ENCODE data around the gene NT5DC1. TPM values are rescaled to one million over a fixed set of nuclear protein-coding genes. Genes with fewer than 3 reads are reported as not detected.

The NT5DC1 gene
- total and polyA plus RNA-seq, 10 of the 15 experiments (the other 5 are each of a cell fraction or from before 2014, with no cell fraction given): 40.8 to 140 (median 66.8) TPM

DNA sequence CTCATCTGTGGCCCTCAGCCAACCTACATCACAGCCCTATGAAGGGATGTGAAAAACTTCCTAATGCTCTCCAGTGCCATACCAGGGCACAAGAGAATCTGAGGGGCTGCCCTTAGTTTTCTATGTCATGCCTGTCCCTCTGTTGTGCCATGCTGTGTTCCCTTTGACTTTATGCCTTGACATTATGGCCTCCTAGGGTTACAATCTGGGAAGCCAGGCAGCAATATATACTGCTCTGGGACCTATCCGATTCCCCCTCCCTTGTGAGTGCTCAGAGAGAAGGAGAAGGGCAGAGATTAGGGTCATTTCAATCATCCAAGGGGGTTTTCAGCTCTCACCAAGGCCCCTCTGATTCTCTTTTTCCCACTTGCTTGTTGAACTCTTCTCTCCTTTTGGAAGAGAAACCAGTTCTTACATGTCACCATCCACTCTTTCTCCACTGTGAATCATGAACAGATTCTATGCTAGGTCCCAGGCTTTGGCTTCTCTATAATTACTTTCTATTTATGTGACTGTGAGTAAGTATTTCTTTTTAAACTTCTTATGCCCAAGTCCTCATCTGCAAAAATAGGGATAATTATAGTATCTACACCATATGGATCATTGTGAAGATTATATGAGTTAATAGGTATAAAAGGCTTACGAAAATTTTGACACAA lies 25.8 kb upstream of the NT5DC1 start:
- Histone ChIP-seq H3K9me3 (replicated peaks; ENCODE audit: control insufficient read depth, insufficient read depth, low read length) (no peaks in the 10 kb centered on the region), H3K36me3 (ENCODE audit: control insufficient read depth in 2 of 2, insufficient read depth in 2 of 2, low read length in 1 of 2) (no peaks in the 10 kb centered on the region), H3K27me3 (replicated peaks in 1 of 2; ENCODE audit: control insufficient read depth in 2 of 2, insufficient read depth in 2 of 2, low read length in 1 of 2) (no peaks in the 10 kb centered on the region), H2AFZ (ENCODE audit: control insufficient read depth, low read depth, low read length) (no peak overlapping the region), H3K27ac (ENCODE audit: control insufficient read depth, insufficient read depth) (no peak overlapping the region), H3K9ac (ENCODE audit: control insufficient read depth, insufficient read depth, low read length) (no peak overlapping the region), H3K79me2 (ENCODE audit: control insufficient read depth, insufficient read depth, low read length) (no peaks in the 10 kb centered on the region), H4K20me1 (ENCODE audit: control insufficient read depth, insufficient read depth) (no peaks in the 10 kb centered on the region), H3K4me3 (no peak overlapping the region), H3K4me2 (ENCODE audit: control insufficient read depth, insufficient read depth) (no peak overlapping the region), H3K4me1 (ENCODE audit: control insufficient read depth, insufficient read depth, low read length) (no peaks in the 10 kb centered on the region)
- RAD21 ChIA-PET (ENCODE audit: unreplicated experiment): no interaction called here
- CTCF ChIA-PET: interaction anchor here (0.9 to 1.4 kb wide), 2 partner anchors 16 to 34 kb away, joined by 3 read pairs; no protein-coding TSS in a partner anchor
- in situ Hi-C loops (cut with MboI) (no loop called here), intact Hi-C loops (cut with micrococcal nuclease; ENCODE audit: unreplicated experiment) (no loop called here)
- POLR2A ChIA-PET: interaction anchor here (0.6 to 0.9 kb wide), 2 partner anchors 10 to 64 kb away, joined by 3 to 4 read pairs; no protein-coding TSS in a partner anchor
- DNase-seq (ENCODE audit: low read depth, low spot score): no peak
- whole genome bisulfite sequencing (ENCODE audit: insufficient coverage, insufficient replicate concordance, low lambda C conversion rate, missing lambda C conversion rate): 100% methylated on average over 2 of the region's 2 CpGs
- no peak for FAIRE-seq
- SMC1A ChIA-PET (ENCODE audit: uncharacterized antibody, unreplicated experiment): interaction anchor here (0.7 to 8.6 kb wide), 4 partner anchors 11 to 67 kb away, joined by 3 to 68 read pairs (median 4); partner anchors contain the start of gene FRK
- TF ChIP-seq SMAD1 (IDR thresholded peaks at IDR 0.05; ENCODE audit: low read depth, partially characterized antibody) (no peak), RELA (IDR thresholded peaks at IDR 0.05; ENCODE audit: borderline replicate concordance, partially characterized antibody) (no peak), SIN3A (IDR thresholded peaks at IDR 0.05; ENCODE audit: low read depth, low read length) (no peak)
- TF ChIP-seq, protein P1, sequence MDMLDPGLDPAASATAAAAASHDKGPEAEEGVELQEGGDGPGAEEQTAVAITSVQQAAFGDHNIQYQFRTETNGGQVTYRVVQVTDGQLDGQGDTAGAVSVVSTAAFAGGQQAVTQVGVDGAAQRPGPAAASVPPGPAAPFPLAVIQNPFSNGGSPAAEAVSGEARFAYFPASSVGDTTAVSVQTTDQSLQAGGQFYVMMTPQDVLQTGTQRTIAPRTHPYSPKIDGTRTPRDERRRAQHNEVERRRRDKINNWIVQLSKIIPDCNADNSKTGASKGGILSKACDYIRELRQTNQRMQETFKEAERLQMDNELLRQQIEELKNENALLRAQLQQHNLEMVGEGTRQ (IDR thresholded peaks at IDR 0.05; ENCODE audit: borderline replicate concordance, low read depth, low read length): no peak
- no TSS peak for BruUV-seq (replicated peaks)
- no peak for ATAC-seq

DNA sequence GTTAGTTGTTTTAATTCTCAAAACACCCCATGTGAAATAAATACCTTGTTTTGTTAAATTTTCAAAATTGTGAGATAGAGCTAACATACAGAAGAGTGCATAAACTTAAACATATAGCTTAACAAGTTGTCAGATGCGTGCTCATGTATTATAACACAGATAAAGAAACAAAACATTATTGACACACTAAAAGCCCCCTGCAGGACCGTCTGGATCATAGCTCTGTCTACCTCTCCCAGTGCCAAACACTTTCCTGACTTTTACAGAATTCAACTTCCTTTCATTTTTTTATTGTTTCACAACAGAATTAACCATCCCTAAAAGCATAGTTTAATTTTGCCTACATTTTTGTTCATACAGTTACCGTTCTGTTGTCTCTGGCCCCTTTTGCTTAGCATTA lies 22.1 kb upstream of the NT5DC1 start:
- BruUV-seq (replicated peaks): no TSS peak
- intact Hi-C loops (cut with micrococcal nuclease; ENCODE audit: unreplicated experiment) (no loop called here), in situ Hi-C loops (cut with MboI) (no loop called here)
- Histone ChIP-seq H3K4me1 (ENCODE audit: control insufficient read depth, insufficient read depth, low read length) (no peaks in the 10 kb centered on the region), H3K4me3 (no peak overlapping the region), H3K9ac (ENCODE audit: control insufficient read depth, insufficient read depth, low read length) (no peak overlapping the region), H3K9me3 (replicated peaks; ENCODE audit: control insufficient read depth, insufficient read depth, low read length) (no peaks in the 10 kb centered on the region), H2AFZ (ENCODE audit: control insufficient read depth, low read depth, low read length) (no peak overlapping the region), H3K27ac (ENCODE audit: control insufficient read depth, insufficient read depth) (no peak overlapping the region), H4K20me1 (ENCODE audit: control insufficient read depth, insufficient read depth) (no peaks in the 10 kb centered on the region), H3K27me3 (replicated peaks in 1 of 2; ENCODE audit: control insufficient read depth in 2 of 2, insufficient read depth in 2 of 2, low read length in 1 of 2) (no peaks in the 10 kb centered on the region), H3K36me3 (ENCODE audit: control insufficient read depth in 2 of 2, insufficient read depth in 2 of 2, low read length in 1 of 2) (no peaks in the 10 kb centered on the region), H3K4me2 (ENCODE audit: control insufficient read depth, insufficient read depth) (no peak overlapping the region), H3K79me2 (ENCODE audit: control insufficient read depth, insufficient read depth, low read length) (no peaks in the 10 kb centered on the region)
- ATAC-seq (no peak), DNase-seq (ENCODE audit: low read depth, low spot score) (no peak), FAIRE-seq (no peak)
- RAD21 ChIA-PET (ENCODE audit: unreplicated experiment): interaction anchor here (2.2 kb wide), 2 partner anchors 8 to 16 kb away, joined by 5 to 9 read pairs; no protein-coding TSS in a partner anchor
- POLR2A ChIA-PET: interaction anchor here (0.6 kb wide), 1 partner anchor 338 kb away, joined by 3 read pairs; no protein-coding TSS in a partner anchor
- CTCF ChIA-PET: interaction anchor here (1.0 to 2.3 kb wide), 5 partner anchors 9 to 67 kb away, joined by 3 to 10 read pairs (median 3); no protein-coding TSS in a partner anchor
- SMC1A ChIA-PET (ENCODE audit: uncharacterized antibody, unreplicated experiment): interaction anchor here (0.6 to 8.6 kb wide), 5 partner anchors 8 to 1733 kb away, joined by 3 to 68 read pairs (median 7); partner anchors contain the start of gene FRK
- 77% methylated on average over 3 of the region's 3 CpGs for WGBS (ENCODE audit: insufficient coverage, insufficient replicate concordance, low lambda C conversion rate, missing lambda C conversion rate)
- no peak for TF ChIP-seq TAF1 (IDR thresholded peaks at IDR 0.05; ENCODE audit: borderline replicate concordance, low read depth, low read length)
- TF ChIP-seq BCL11A (IDR thresholded peaks at IDR 0.05; ENCODE audit: low read depth, low read length): no peak
- no peak for TF ChIP-seq MEF2A (IDR thresholded peaks at IDR 0.05; ENCODE audit: insufficient read depth, low read depth, low read length)
- TF ChIP-seq, protein P2, sequence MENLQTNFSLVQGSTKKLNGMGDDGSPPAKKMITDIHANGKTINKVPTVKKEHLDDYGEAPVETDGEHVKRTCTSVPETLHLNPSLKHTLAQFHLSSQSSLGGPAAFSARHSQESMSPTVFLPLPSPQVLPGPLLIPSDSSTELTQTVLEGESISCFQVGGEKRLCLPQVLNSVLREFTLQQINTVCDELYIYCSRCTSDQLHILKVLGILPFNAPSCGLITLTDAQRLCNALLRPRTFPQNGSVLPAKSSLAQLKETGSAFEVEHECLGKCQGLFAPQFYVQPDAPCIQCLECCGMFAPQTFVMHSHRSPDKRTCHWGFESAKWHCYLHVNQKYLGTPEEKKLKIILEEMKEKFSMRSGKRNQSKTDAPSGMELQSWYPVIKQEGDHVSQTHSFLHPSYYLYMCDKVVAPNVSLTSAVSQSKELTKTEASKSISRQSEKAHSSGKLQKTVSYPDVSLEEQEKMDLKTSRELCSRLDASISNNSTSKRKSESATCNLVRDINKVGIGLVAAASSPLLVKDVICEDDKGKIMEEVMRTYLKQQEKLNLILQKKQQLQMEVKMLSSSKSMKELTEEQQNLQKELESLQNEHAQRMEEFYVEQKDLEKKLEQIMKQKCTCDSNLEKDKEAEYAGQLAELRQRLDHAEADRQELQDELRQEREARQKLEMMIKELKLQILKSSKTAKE (IDR thresholded peaks at IDR 0.05; ENCODE audit: low read depth, poor library complexity, severe bottlenecking): no peak
- no peak for TF ChIP-seq TBL1XR1 (IDR thresholded peaks at IDR 0.05; ENCODE audit: low read depth, low read length)
- TF ChIP-seq, protein P3, sequence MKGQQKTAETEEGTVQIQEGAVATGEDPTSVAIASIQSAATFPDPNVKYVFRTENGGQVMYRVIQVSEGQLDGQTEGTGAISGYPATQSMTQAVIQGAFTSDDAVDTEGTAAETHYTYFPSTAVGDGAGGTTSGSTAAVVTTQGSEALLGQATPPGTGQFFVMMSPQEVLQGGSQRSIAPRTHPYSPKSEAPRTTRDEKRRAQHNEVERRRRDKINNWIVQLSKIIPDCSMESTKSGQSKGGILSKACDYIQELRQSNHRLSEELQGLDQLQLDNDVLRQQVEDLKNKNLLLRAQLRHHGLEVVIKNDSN (IDR thresholded peaks at IDR 0.05; ENCODE audit: borderline replicate concordance, extremely low read length, insufficient read depth, low read depth, low read length): no peak
- no peak for TF ChIP-seq IRF4 (IDR thresholded peaks at IDR 0.05; ENCODE audit: low read depth, low read length)
- no peak for TF ChIP-seq NR2C1 (IDR thresholded peaks at IDR 0.05)

Data from GM12878 (cell line).